SK-N-MC (cell line): ENCODE data around the gene SAMD8.

Source experiments
- EZH2 ChIP-seq: fragments of 200-600 bp; sonication (generic); IDR thresholded peaks from one replicate; pipeline ENCODE4 v1.6.1; 2017; ENCODE audit warnings: antibody characterized with exemption
- POLR2AphosphoS5 ChIP-seq: IDR thresholded peaks from 2 replicates; pipeline ENCODE4 v1.6.1; 2012; ENCODE audit warnings: mild to moderate bottlenecking, low read depth, low read length, borderline replicate concordance

DNA sequence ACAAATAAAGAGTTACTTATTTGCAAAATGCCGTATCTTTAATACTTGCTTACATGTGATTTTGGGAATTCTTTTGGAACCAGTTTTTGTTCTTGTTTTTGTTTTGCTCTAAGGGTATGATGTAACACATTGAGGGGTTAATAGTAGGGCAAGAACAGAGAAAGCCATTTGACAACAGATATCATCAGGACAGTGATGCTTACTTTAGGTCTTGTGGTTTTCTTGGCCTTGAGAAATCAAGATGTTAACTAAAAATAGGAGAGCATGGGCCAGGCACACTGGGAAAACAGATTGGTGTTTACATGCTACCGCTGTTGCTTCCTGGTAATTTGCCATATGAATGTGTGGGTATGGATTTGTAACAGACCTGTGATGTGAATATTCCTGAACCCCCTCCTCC lies 3.7 kb downstream of the SAMD8 start:
- TF ChIP-seq EZH2 (no peak), POLR2AphosphoS5 (no peak)
